Activated CD4-positive, alpha-beta T cell treated with anti-CD3 and anti-CD28 coated beads for 24 hours (primary cell): ENCODE measurements around the gene QSOX2.
A peak's percentile ranks its signal among the peaks of the same experiment; 100 is the strongest.

Experiments used
- DNase-seq, 2 donors: peaks; one replicate each; pipeline ENCODE4 v3.0.0-alpha.2; 2020; ENCODE audit warnings: low read depth in 2 of 2

Gene QSOX2

GRCh38 chr9:136251264-136252115 lies 5.9 kb upstream of the QSOX2 start:
- no peak for DNase-seq

- no peak for DNase-seq
Observed at GRCh38 chr9:136250676-136251075, 5.1 kb upstream of the QSOX2 start.

GRCh38 chr9:136249877-136250559 lies 4.4 kb upstream of the QSOX2 start:
- DNase-seq, result no peak

- no peak for DNase-seq
Observed at GRCh38 chr9:136248951-136249876, 3.6 kb upstream of the QSOX2 start.

- DNase-seq, result no peak
Observed at GRCh38 chr9:136247947-136248637, 2.5 kb upstream of the QSOX2 start.

- no peak for DNase-seq
Observed at GRCh38 chr9:136247551-136247916, 1.9 kb upstream of the QSOX2 start.

- DNase-seq, result no peak
Observed at GRCh38 chr9:136246849-136247550, 1.4 kb upstream of the QSOX2 start.

- no peak for DNase-seq
Observed at GRCh38 chr9:136244969-136245218, 718 bp downstream of the QSOX2 start.

GRCh38 chr9:136244122-136244968 lies 1.3 kb downstream of the QSOX2 start:
- DNase-seq, result peak; percentile 38 to 52

GRCh38 chr9:136243631-136244030 lies 2.0 kb downstream of the QSOX2 start:
- DNase-seq, result no peak

GRCh38 chr9:136242918-136243525 lies 2.6 kb downstream of the QSOX2 start:
- no peak for DNase-seq

GRCh38 chr9:136242248-136242647 lies 3.4 kb downstream of the QSOX2 start:
- no peak for DNase-seq

GRCh38 chr9:136241542-136241941 lies 4.1 kb downstream of the QSOX2 start:
- no peak for DNase-seq

- DNase-seq, result no peak
Observed at GRCh38 chr9:136240941-136241340, 4.7 kb downstream of the QSOX2 start.

- no peak for DNase-seq
Observed at GRCh38 chr9:136239983-136240330, 5.7 kb downstream of the QSOX2 start.

GRCh38 chr9:136239135-136239982 lies 6.3 kb downstream of the QSOX2 start:
- DNase-seq, result no peak

- no peak for DNase-seq
Observed at GRCh38 chr9:136238342-136238732, 7.3 kb downstream of the QSOX2 start.

- no peak for DNase-seq
Observed at GRCh38 chr9:136237486-136238341, 7.9 kb downstream of the QSOX2 start.
